ENCODE measurements around the gene NFKB1.
A peak's percentile ranks its signal among the peaks of the same experiment; 100 is the strongest.

Gene NFKB1

DNA sequence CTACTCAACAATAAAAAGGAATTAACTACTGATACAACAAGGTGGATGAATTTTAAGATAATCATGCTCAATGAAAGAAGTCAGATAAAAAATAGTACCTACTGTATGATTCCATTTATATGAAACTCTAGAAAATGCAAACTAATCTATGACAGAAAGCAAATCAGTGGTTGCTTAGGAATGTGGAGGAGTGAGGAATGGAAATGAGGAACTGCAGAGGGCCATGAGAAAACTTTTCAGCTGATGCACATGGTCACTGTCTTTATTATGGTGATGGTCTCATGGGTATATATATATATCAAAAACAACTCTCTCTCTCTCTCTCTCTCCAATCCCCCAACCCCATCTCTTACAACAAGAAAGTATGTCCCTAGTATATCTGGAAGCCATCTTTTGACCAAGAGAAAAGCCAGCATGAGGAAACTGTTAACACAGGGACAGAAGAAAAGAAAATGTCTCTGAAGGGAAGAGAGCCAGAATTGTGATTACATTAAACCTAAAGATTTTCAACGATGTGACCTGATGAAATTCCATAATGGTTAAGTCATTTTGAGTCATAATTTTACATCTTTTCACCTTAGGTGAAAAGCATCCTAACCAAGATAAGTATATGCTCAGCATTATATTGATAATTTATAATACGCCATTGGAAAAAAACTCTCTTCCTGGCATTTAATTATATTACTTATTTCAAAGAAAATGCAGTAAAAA, 8.5 kb upstream of the NFKB1 start:
- TF ChIP-seq, protein P1, sequence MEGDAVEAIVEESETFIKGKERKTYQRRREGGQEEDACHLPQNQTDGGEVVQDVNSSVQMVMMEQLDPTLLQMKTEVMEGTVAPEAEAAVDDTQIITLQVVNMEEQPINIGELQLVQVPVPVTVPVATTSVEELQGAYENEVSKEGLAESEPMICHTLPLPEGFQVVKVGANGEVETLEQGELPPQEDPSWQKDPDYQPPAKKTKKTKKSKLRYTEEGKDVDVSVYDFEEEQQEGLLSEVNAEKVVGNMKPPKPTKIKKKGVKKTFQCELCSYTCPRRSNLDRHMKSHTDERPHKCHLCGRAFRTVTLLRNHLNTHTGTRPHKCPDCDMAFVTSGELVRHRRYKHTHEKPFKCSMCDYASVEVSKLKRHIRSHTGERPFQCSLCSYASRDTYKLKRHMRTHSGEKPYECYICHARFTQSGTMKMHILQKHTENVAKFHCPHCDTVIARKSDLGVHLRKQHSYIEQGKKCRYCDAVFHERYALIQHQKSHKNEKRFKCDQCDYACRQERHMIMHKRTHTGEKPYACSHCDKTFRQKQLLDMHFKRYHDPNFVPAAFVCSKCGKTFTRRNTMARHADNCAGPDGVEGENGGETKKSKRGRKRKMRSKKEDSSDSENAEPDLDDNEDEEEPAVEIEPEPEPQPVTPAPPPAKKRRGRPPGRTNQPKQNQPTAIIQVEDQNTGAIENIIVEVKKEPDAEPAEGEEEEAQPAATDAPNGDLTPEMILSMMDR (IDR thresholded peaks at IDR 0.05; ENCODE audit: extremely low read depth, missing control alignments), result no peak
- no peak for DNase-seq (ENCODE audit: low spot score)

DNA sequence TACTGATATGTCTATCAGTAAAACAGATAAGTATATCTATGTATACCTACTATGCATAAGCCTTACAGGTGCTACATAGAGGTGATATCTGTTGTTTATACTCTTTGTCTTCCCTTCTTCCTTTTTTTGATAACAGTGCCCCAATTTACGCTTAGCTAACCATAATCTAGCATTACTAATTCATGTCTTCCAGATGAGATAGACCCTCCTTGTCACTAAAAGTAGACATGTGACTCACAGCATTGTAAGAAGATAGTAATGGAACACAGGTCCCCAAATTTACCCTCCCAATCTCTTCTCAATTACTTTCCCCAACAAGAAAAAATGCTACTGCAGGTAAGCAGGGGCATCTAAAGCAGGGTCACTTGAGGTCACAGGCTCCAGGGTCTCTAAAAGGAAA, 7.9 kb upstream of the NFKB1 start:
- no peak for DNase-seq (ENCODE audit: low spot score)
- TF ChIP-seq, protein P1 (IDR thresholded peaks at IDR 0.05; ENCODE audit: extremely low read depth, missing control alignments), result no peak

DNA sequence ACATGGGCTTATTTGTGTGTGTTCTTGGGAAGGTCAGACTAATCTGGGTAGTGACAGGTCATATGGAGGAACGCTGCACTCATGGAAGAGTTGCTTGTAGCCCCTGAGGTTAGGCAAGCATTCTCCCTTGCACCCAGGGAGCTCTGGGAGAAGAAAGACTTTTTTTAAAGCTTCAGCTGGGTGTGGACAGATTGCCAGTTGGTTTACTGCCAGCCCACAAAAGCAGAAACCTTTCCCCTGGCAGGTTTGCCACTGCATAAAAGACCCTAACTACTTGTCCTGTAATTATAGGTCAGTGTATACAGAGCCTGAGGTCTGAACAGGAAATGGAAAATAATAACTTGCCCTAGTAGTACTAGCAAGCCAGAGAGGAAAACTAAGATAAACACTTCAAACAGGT, 7.4 kb upstream of the NFKB1 start:
- TF ChIP-seq, protein P1 (IDR thresholded peaks at IDR 0.05; ENCODE audit: extremely low read depth, missing control alignments), result no peak
- DNase-seq (ENCODE audit: low spot score), result no peak

DNA sequence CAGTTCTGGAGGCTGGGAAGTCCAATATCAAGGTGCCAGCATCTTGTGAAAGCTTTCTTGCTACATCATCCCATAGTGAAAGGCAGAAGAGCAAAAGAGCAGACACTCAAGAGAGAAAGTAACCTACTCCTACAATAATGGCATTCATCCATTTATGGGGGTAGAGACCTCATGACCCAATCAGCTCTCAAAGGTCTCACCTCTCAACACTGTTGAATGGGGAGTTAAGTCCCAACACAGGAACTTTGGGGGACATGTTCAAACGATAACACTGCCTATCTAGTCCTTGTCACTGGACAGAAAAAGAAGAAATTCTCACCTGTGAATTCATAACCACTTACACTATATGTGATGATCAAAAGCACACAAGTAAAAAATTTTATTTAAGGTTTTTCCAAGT, 6.6 kb upstream of the NFKB1 start:
- TF ChIP-seq, protein P1 (IDR thresholded peaks at IDR 0.05; ENCODE audit: extremely low read depth, missing control alignments), result no peak
- DNase-seq (ENCODE audit: low spot score), result no peak

DNA sequence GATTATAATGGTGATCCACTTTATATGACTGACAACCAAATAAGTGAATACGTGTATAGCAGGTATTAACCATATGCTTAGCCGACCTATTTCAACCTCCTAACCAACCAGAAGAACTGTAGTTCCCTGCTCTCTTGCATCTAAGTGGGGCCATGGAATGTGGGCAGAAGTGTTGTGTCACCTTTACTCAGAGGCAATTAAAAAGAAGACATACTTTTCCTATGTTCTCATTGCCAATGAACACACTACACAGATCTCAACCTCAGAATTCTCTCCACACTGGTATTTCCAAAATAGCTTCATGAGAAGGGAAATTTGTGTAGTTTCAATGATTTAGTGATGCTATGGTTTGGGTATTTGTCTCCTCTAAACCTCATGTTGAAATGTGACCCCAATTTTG, 3.2 kb upstream of the NFKB1 start:
- no peak for DNase-seq (ENCODE audit: low spot score)
- TF ChIP-seq, protein P1 (IDR thresholded peaks at IDR 0.05; ENCODE audit: extremely low read depth, missing control alignments), result no peak

DNA sequence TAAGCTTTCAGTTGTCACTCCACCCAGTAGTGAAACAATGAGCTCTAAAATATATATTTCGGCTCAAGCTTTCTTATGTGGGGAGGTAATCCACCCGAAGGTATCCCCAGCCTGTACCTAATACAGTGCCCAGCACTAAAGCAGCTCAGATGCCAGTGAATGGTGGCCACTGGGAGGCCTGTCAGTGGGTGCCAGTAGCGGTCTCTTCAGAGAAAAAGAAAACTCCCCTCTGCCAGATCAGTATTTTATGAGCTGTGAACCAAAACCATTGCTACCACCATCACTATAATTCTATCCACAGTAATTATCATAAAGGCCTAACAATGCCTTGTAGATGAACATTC, 835 bp upstream of the NFKB1 start:
- DNase-seq (ENCODE audit: low spot score), result peak; percentile 25
- TF ChIP-seq, protein P1 (IDR thresholded peaks at IDR 0.05; ENCODE audit: extremely low read depth, missing control alignments), result no peak

DNA sequence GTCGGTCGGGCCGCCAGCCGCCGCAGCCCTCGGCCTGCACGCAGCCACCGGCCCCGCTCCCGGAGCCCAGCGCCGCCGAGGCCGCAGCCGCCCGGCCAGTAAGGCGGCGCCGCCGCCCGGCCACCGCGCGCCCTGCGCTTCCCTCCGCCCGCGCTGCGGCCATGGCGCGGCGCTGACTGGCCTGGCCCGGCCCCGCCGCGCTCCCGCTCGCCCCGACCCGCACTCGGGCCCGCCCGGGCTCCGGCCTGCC, 213 bp downstream of the NFKB1 start:
- no peak for DNase-seq (ENCODE audit: low spot score)
- TF ChIP-seq, protein P1 (IDR thresholded peaks at IDR 0.05; ENCODE audit: extremely low read depth, missing control alignments), result peak; percentile 17
